A549 treated with AZD2906 at 1 μM for 4 hours (cell line): Measurements from ENCODE around the gene ADPGK. TPM values are rescaled to one million over a fixed set of nuclear protein-coding genes. Genes with fewer than 3 reads are reported as not detected.

Experiments
- total RNA-seq: library from RNA; stranded (reverse); fragments of 200-300 nt; extraction: Qiagen RNA extraction; gene quantifications from 5 replicates; pipeline ENCODE4 v1.2.3, GENCODE V29; 2022

ADPGK gene
- 69.8 to 80.7 TPM (median 72.6 TPM) in 5 replicates for total RNA-seq

DNA sequence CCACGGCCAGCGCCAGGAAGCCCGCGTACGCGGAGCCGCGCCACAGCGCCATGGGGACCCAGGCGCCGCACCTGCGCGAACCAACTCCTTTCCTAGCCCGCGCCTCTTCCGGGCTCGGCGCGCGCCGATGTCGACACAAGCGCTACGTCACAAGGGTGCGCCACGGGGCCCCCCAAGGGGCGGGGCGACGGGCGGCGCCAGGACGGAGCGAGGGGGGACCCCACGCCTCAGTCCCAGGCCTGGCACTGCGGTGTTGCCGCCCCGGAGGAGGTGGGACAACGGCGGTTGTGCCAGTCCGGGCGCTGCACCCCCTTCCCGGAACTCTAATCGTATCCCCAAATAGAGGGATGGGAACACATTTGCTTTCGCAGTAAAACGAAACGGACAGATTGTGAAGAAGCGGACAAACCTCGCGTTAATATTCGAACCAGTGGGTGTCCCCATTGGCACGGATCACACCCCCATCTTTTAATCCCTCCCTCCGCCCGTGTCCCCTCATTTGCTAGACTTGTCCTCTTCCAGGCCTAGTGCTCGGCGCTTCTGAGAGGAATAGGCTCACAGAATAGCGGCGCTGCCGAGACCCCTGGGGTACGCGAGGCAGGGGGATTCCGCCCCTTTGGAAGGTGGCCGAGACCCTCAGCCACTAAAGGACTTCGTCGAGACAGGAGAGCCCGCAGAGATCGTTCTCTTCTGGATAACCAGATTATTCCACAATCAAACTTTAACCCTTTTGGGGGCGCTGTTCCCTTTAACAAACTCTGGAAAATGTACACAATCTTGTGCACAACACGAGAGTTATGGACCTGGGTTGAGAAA, at the start of gene ADPGK:
TSS of gene ADPGK (minus strand) at position 119 of the 816 bp plus-strand sequence. CDS start at position 52, 67 bp downstream.

Other genes starting within 250 kb of the ADPGK start
- gene GOLGA6B, start 129.1 kb downstream of the ADPGK start, total RNA-seq: 0.06 TPM in 1 of 5 replicates, not detected in the others
- not detected in 5 replicates for gene HIGD2B, start 97.6 kb downstream of the ADPGK start, total RNA-seq
- gene BBS4, start 97.6 kb downstream of the ADPGK start, total RNA-seq: 14.8 to 18.1 TPM (median 15.2 TPM) in 5 replicates